Bronchial epithelial cell (primary cell): Measurements from ENCODE around the gene PIGX. TPM values are rescaled to one million over a fixed set of nuclear protein-coding genes. Genes with fewer than 3 reads are reported as not detected.

ENCODE experiments used
- DNase-seq: peaks from one replicate; pipeline ENCODE4 v3.0.0-alpha.2; 2010; ENCODE audit warnings: low read depth
- FAIRE-seq: peaks from 2 replicates; lab custom pipeline; 2011; peaks lifted over from hg19 to GRCh38; lab: Jason Lieb, UNC
- H3K27me3 ChIP-seq: 2 replicates; pipeline ENCODE4 v1.5.1; 2011; ENCODE audit warnings: low read length; ENCODE audit not compliant: control insufficient read depth, insufficient read depth
- H3K36me3 ChIP-seq: 2 replicates; pipeline ENCODE4 v1.5.1; 2011; ENCODE audit warnings: low read length; ENCODE audit not compliant: control insufficient read depth, insufficient read depth
- H3K4me3 ChIP-seq: 2 replicates; pipeline ENCODE4 v1.5.1; 2011; ENCODE audit warnings: mild to moderate bottlenecking, low read depth, low read length, control low read depth
- CTCF ChIP-seq: IDR thresholded peaks from 2 replicates; pipeline ENCODE4 v1.5.1; 2011; ENCODE audit warnings: mild to moderate bottlenecking, moderate library complexity, low read length, control low read depth, inconsistent platforms; ENCODE audit not compliant: insufficient read depth, severe bottlenecking
- total RNA-seq: library from RNA; depleted of rRNA; stranded (reverse); fragments of >200 nt; gene quantifications from 2 replicates; pipeline ENCODE4 v1.2.1, GENCODE V29; 2014

PIGX gene
- total RNA-seq, 1 donor from 2014 or later, result 22.4 TPM

- no peak for TF ChIP-seq CTCF
- Histone ChIP-seq H3K4me3 (no peak overlapping the region), H3K36me3 (no peaks in the 10 kb centered on the region), H3K27me3 (no peaks in the 10 kb centered on the region)
- no peak for FAIRE-seq
- DNase-seq, result peak; percentile 62
Measured at GRCh38 chr3:196774191-196774820, 62.1 kb downstream of the PIGX start.

GRCh38 chr3:196774848-196775422 is 62.8 kb downstream of the PIGX start:
- H3K27me3 ChIP-seq, result no peaks in the 10 kb centered on the region
- FAIRE-seq (no peak), DNase-seq (peak; percentile 86)
- no peak for TF ChIP-seq CTCF
- no peaks in the 10 kb centered on the region for H3K36me3 ChIP-seq
- H3K4me3 ChIP-seq, result no peak overlapping the region

GRCh38 chr3:196775938-196776337 is 63.8 kb downstream of the PIGX start:
- DNase-seq (no peak), FAIRE-seq (no peak)
- Histone ChIP-seq H3K36me3 (no peaks in the 10 kb centered on the region), H3K27me3 (no peaks in the 10 kb centered on the region), H3K4me3 (no peak overlapping the region)
- no peak for TF ChIP-seq CTCF

- DNase-seq, result no peak
- TF ChIP-seq CTCF, result no peak
- Histone ChIP-seq H3K4me3 (no peak overlapping the region), H3K36me3 (no peaks in the 10 kb centered on the region), H3K27me3 (no peaks in the 10 kb centered on the region)
- no peak for FAIRE-seq
Measured at GRCh38 chr3:196777836-196778235, 65.7 kb downstream of the PIGX start.

GRCh38 chr3:196778755-196779154 is 66.6 kb downstream of the PIGX start:
- DNase-seq (peak; percentile 86), FAIRE-seq (no peak)
- no peaks in the 10 kb centered on the region for H3K27me3 ChIP-seq
- H3K36me3 ChIP-seq, result peaks cover 3% of the 10 kb centered on the region
- H3K4me3 ChIP-seq, result no peak overlapping the region
- TF ChIP-seq CTCF, result no peak
